ENCODE results near the gene SELENON.
A peak's percentile ranks its signal among the peaks of the same experiment; 100 is the strongest.

SELENON gene

GRCh38 chr1:25797939-25798338 lies 2.1 kb upstream of the SELENON start:
- no peak for TF ChIP-seq CTCF (IDR thresholded peaks at IDR 0.05)
- intact Hi-C loops (cut with DNase I; ENCODE audit: low total_unique reads), result loop anchor here (2.0 to 5.0 kb wide), 2 partner anchors 106 to 189 kb away; no protein-coding TSS in a partner anchor
- Histone ChIP-seq H3K9me3 (no peaks in the 10 kb centered on the region), H3K4me3 (no peak overlapping the region), H3K36me3 (no peaks in the 10 kb centered on the region), H3K27me3 (no peaks in the 10 kb centered on the region), H3K27ac (no peak overlapping the region), H3K4me1 (peaks cover 0 to 44% (median 39%) of the 10 kb centered on the region in 4 donors)
- DNase-seq, result no peak

GRCh38 chr1:25798666-25799351 lies 1.2 kb upstream of the SELENON start:
- DNase-seq, result no peak
- Histone ChIP-seq H3K4me3 (no peak overlapping the region), H3K4me1 (peaks cover 0 to 51% (median 44%) of the 10 kb centered on the region in 4 donors), H3K27ac (peak overlapping the region; percentile 88 to 91), H3K27me3 (no peaks in the 10 kb centered on the region), H3K36me3 (no peaks in the 10 kb centered on the region), H3K9me3 (no peaks in the 10 kb centered on the region)
- TF ChIP-seq CTCF (IDR thresholded peaks at IDR 0.05), result no peak
- intact Hi-C loops (cut with DNase I; ENCODE audit: low total_unique reads), result loop anchor here (5.0 kb wide), 1 partner anchor 107 kb away; no protein-coding TSS in a partner anchor

GRCh38 chr1:25799352-25799934 lies 550 bp upstream of the SELENON start:
- no peaks in the 10 kb centered on the region for H3K9me3 ChIP-seq
- peak overlapping the region; percentile 88 to 91 for H3K27ac ChIP-seq
- H3K4me3 ChIP-seq, result peak overlapping the region; percentile 63 to 69
- H3K36me3 ChIP-seq, result no peaks in the 10 kb centered on the region
- H3K4me1 ChIP-seq, result peaks cover 0 to 51% (median 47%) of the 10 kb centered on the region in 4 donors
- no peak for DNase-seq
- TF ChIP-seq CTCF (IDR thresholded peaks at IDR 0.05), result no peak
- intact Hi-C loops (cut with DNase I; ENCODE audit: low total_unique reads), result loop anchor here (5.0 kb wide), 1 partner anchor 107 kb away; no protein-coding TSS in a partner anchor
- no peaks in the 10 kb centered on the region for H3K27me3 ChIP-seq

- intact Hi-C loops (cut with DNase I; ENCODE audit: low total_unique reads), result loop anchor here (10.0 kb wide), 1 partner anchor 566 kb away; the partner anchor contains the start of gene SYF2
- H3K27ac ChIP-seq, result peak overlapping the region; percentile 81 to 83
- H3K4me1 ChIP-seq, result peaks cover 0 to 65% (median 56%) of the 10 kb centered on the region in 4 donors
Observed at GRCh38 chr1:25800703-25801377, 847 bp downstream of the SELENON start.

More at GRCh38 chr1:25800703-25801377, 847 bp downstream of the SELENON start:
- Histone ChIP-seq H3K27me3 (no peaks in the 10 kb centered on the region), H3K4me3 (peak overlapping the region; percentile 63 to 69), H3K9me3 (no peaks in the 10 kb centered on the region), H3K36me3 (peaks cover 0 to 6% (median 6%) of the 10 kb centered on the region in 3 donors)
- no peak for TF ChIP-seq CTCF (IDR thresholded peaks at IDR 0.05)
- DNase-seq, result no peak

All from tibial artery (tissue), 4 donors.